GM23338 (cell line): ENCODE results near the gene KCTD3. TPM values are rescaled to one million over a fixed set of nuclear protein-coding genes. Genes with fewer than 3 reads are reported as not detected.

Experiments
- ATAC-seq: fragments of 200-7000 bp; cut with Tn5 transposase; 3 replicates; pipeline ENCODE4 v1.9.1; 2020
- DNase-seq: peaks from one replicate; pipeline ENCODE4 v3.0.0-alpha.2; 2015; ENCODE audit warnings: low spot score
- H2AFZ ChIP-seq: fragments of 200-600 bp; sonication (generic); 2 replicates; pipeline ENCODE4 v1.8.0; 2016; ENCODE audit warnings: antibody characterized with exemption, mild to moderate bottlenecking, moderate library complexity
- H3F3A ChIP-seq: fragments of 200-600 bp; sonication (generic); replicated peaks from 2 replicates; pipeline ENCODE4 v1.8.0; 2017; ENCODE audit warnings: antibody characterized with exemption, mixed run types, low read depth
- H3K27ac ChIP-seq: fragments of 200-600 bp; sonication (generic); 2 replicates; pipeline ENCODE4 v1.6.1; 2016; ENCODE audit warnings: low read depth
- H3K27me3 ChIP-seq: fragments of 200-600 bp; sonication (generic); 2 replicates; pipeline ENCODE4 v1.8.0; 2016; ENCODE audit warnings: mild to moderate bottlenecking, mixed run types, moderate library complexity; ENCODE audit not compliant: insufficient read depth
- H3K36me3 ChIP-seq: fragments of 200-600 bp; sonication (generic); 2 replicates; pipeline ENCODE4 v1.8.0; 2016; ENCODE audit warnings: mild to moderate bottlenecking; ENCODE audit not compliant: insufficient read depth
- H3K4me1 ChIP-seq: fragments of 200-600 bp; sonication (generic); 2 replicates; pipeline ENCODE4 v1.8.0; 2016; ENCODE audit warnings: mild to moderate bottlenecking, moderate library complexity; ENCODE audit not compliant: insufficient read depth
- H3K4me2 ChIP-seq: fragments of 200-600 bp; sonication (generic); 2 replicates; pipeline ENCODE4 v1.7.1; 2017; ENCODE audit warnings: mixed run types
- H3K4me3 ChIP-seq: fragments of 200-600 bp; sonication (generic); 2 replicates; pipeline ENCODE4 v1.6.1; 2016; ENCODE audit warnings: mixed run types
- H3K79me2 ChIP-seq: fragments of 200-600 bp; sonication (generic); replicated peaks from 2 replicates; pipeline ENCODE4 v1.8.0; 2017; ENCODE audit warnings: mild to moderate bottlenecking; ENCODE audit not compliant: insufficient read depth
- H3K9me2 ChIP-seq: fragments of 200-600 bp; sonication (generic); 2 replicates; pipeline ENCODE4 v1.8.0; 2017; ENCODE audit not compliant: insufficient read depth
- H4K20me1 ChIP-seq: fragments of 200-600 bp; sonication (generic); replicated peaks from 2 replicates; pipeline ENCODE4 v1.8.0; 2017; ENCODE audit warnings: mild to moderate bottlenecking; ENCODE audit not compliant: insufficient read depth
- H3K27ac Mint-ChIP-seq: 2 replicates; pipeline ENCODE4 v1.8.0; 2020; ENCODE audit warnings: inconsistent platforms, mild to moderate bottlenecking, moderate library complexity, mixed read lengths
- H3K27me3 Mint-ChIP-seq: 3 replicates; pipeline ENCODE4 v1.8.0; 2022; ENCODE audit warnings: low read depth, mild to moderate bottlenecking, moderate library complexity, mixed read lengths, inconsistent platforms; ENCODE audit not compliant: insufficient read depth, poor library complexity
- H3K36me3 Mint-ChIP-seq: 3 replicates; pipeline ENCODE4 v1.8.0; 2021; ENCODE audit warnings: low read depth, mild to moderate bottlenecking, inconsistent platforms, moderate library complexity, mixed read lengths
- H3K4me1 Mint-ChIP-seq: 3 replicates; pipeline ENCODE4 v1.8.0; 2020; ENCODE audit warnings: mild to moderate bottlenecking, inconsistent platforms, mixed read lengths
- H3K4me3 Mint-ChIP-seq: 3 replicates; pipeline ENCODE4 v1.8.0; 2021; ENCODE audit warnings: moderate library complexity, mild to moderate bottlenecking, inconsistent platforms, mixed read lengths
- H3K9me3 Mint-ChIP-seq: 3 replicates; pipeline ENCODE4 v1.8.0; 2020; ENCODE audit warnings: moderate library complexity, mild to moderate bottlenecking, inconsistent platforms, mixed read lengths
- ETS1 ChIP-seq: IDR thresholded peaks from 2 replicates; pipeline ENCODE4 v1.6.1; 2016; ENCODE audit warnings: antibody characterized with exemption
- EZH2 ChIP-seq: fragments of 200-600 bp; sonication (generic); IDR thresholded peaks from one replicate; pipeline ENCODE4 v1.8.0; 2017; ENCODE audit warnings: antibody characterized with exemption, mild to moderate bottlenecking, low read depth; ENCODE audit not compliant: unreplicated experiment
- EZH2phosphoT487 ChIP-seq: fragments of 200-600 bp; sonication (generic); IDR thresholded peaks from one replicate; pipeline ENCODE4 v1.8.1; 2018; ENCODE audit warnings: antibody characterized with exemption; ENCODE audit not compliant: unreplicated experiment
- NANOG ChIP-seq: IDR thresholded peaks from 2 replicates; pipeline ENCODE4 v1.6.1; 2016; ENCODE audit warnings: antibody characterized with exemption, borderline replicate concordance
- POLR2AphosphoS5 ChIP-seq: IDR thresholded peaks from 2 replicates; pipeline ENCODE4 v1.6.1; 2016; ENCODE audit warnings: antibody characterized with exemption, low read depth
- REST ChIP-seq: IDR thresholded peaks from one replicate; pipeline ENCODE4 v1.6.1; 2018; ENCODE audit warnings: antibody characterized with exemption; ENCODE audit not compliant: unreplicated experiment
- STAT1 ChIP-seq: IDR thresholded peaks from one replicate; pipeline ENCODE4 v1.6.1; 2016; ENCODE audit warnings: antibody characterized with exemption; ENCODE audit not compliant: unreplicated experiment
- ZNF331 ChIP-seq: fragments of 250-450 bp; sonication (Bioruptor Pico); IDR thresholded peaks from 2 replicates; pipeline ENCODE4 v1.5.0; 2020; ENCODE audit warnings: low read depth, mild to moderate bottlenecking, moderate library complexity
- ZNF462 ChIP-seq: fragments of 250-450 bp; sonication (Bioruptor Pico); IDR thresholded peaks from 2 replicates; pipeline ENCODE4 v1.5.0; 2020; ENCODE audit warnings: mild to moderate bottlenecking, moderate library complexity
- polyA plus RNA-seq: library from polyadenylated mRNA; unstranded; fragments of >200 nt; fragmentation: Nextera tagmentation; extraction: Ambion mirVana; gene quantifications from 2 replicates; pipeline ENCODE4 v1.2.1, GENCODE V29; 2016
- total RNA-seq: library from RNA; depleted of rRNA; stranded (reverse); fragments of >200 nt; shearing (Covaris generic); gene quantifications from 2 replicates; pipeline ENCODE4 v1.2.3, GENCODE V29; 2014

Gene KCTD3
- total and polyA plus RNA-seq, 2 experiments from 2014 or later, result 29.4 to 60.3 TPM

- Histone ChIP-seq H3K36me3 (no peaks in the 10 kb centered on the region), H3K9me2 (0 out of 2 replicates have a peak, but pooled peaks cover 2% of the 10 kb centered on the region), H4K20me1 (no peaks in the 10 kb centered on the region), H3K79me2 (no peaks in the 10 kb centered on the region), H3K4me2 (no peak overlapping the region), H3K27ac (no peak overlapping the region), H3F3A (no peaks in the 10 kb centered on the region), H3K27me3 (no peaks in the 10 kb centered on the region), H2AFZ (no peak overlapping the region), H3K4me1 (no peaks in the 10 kb centered on the region), H3K4me3 (no peak overlapping the region)
- H3K27me3 Mint-ChIP-seq, result no peaks in the 10 kb centered on the region
- no peak overlapping the region for H3K4me3 Mint-ChIP-seq
- TF ChIP-seq EZH2 (no peak), EZH2phosphoT487 (no peak), ETS1 (no peak), STAT1 (no peak), ZNF331 (CRISPR knock-in tag) (no peak), POLR2AphosphoS5 (no peak), REST (no peak), NANOG (no peak), ZNF462 (CRISPR knock-in tag) (no peak)
- peaks cover 4% of the 10 kb centered on the region; the same call in 1 of the 3 replicates for H3K36me3 Mint-ChIP-seq
- no peak for ATAC-seq
- no peak overlapping the region for H3K27ac Mint-ChIP-seq
- peaks cover 14% of the 10 kb centered on the region; the same call in 2 of the 3 replicates for H3K9me3 Mint-ChIP-seq
- no peaks in the 10 kb centered on the region; the same call in 2 of the 3 replicates for H3K4me1 Mint-ChIP-seq
- DNase-seq, result no peak
Measured at GRCh38 chr1:215542301-215542700, 24.8 kb upstream of the KCTD3 start.
